HUES48 (cell line): ENCODE data around the gene IFI35.
"Not testable (repeated sequence)": the region's sequence is repeated elsewhere in the genome, so short reads cannot be mapped to it uniquely, and the experiment has no call there.

Experiments used
- H3K27ac ChIP-seq: one replicate; pipeline ENCODE4 v1.7.0; 2013; ENCODE audit warnings: low read depth, low read length, inconsistent platforms
- H3K27me3 ChIP-seq: 2 replicates; pipeline ENCODE4 v1.6.1; 2013; ENCODE audit warnings: mild to moderate bottlenecking, low read length; ENCODE audit not compliant: control insufficient read depth, insufficient read depth
- H3K36me3 ChIP-seq: 2 replicates; pipeline ENCODE4 v1.6.1; 2013; ENCODE audit warnings: low read length; ENCODE audit not compliant: control insufficient read depth, insufficient read depth
- H3K4me1 ChIP-seq: 2 replicates; pipeline ENCODE4 v1.6.1; 2013; ENCODE audit warnings: mild to moderate bottlenecking, low read length; ENCODE audit not compliant: control insufficient read depth, insufficient read depth
- H3K4me3 ChIP-seq: 2 replicates; pipeline ENCODE4 v1.5.1; 2013; ENCODE audit warnings: mild to moderate bottlenecking, low read depth, low read length
- H3K9ac ChIP-seq: 2 replicates; pipeline ENCODE4 v1.6.1; 2013; ENCODE audit warnings: mild to moderate bottlenecking, low read depth, low read length, moderate library complexity
- H3K9me3 ChIP-seq: 2 replicates; pipeline ENCODE4 v1.6.1; 2013; ENCODE audit warnings: low read length; ENCODE audit not compliant: control insufficient read depth, insufficient read depth

Gene IFI35

GRCh38 chr17:43043307-43043706, 36.7 kb downstream of the IFI35 start:
- Histone ChIP-seq H3K27ac (peak overlapping the region; percentile 87), H3K36me3 (peaks cover 30% of the 10 kb centered on the region), H3K4me3 (no peak overlapping the region), H3K27me3 (no peaks in the 10 kb centered on the region), H3K4me1 (peaks cover 38% of the 10 kb centered on the region), H3K9ac (no peak overlapping the region), H3K9me3 (no peaks in the 10 kb centered on the region)

- Histone ChIP-seq H3K27ac (no peak overlapping the region), H3K9me3 (no peaks in the 10 kb centered on the region), H3K27me3 (no peaks in the 10 kb centered on the region), H3K36me3 (peaks cover 35% of the 10 kb centered on the region), H3K9ac (no peak overlapping the region), H3K4me3 (no peak overlapping the region), H3K4me1 (peaks cover 38% of the 10 kb centered on the region)
Measured at GRCh38 chr17:43044024-43044423, 37.4 kb downstream of the IFI35 start.

GRCh38 chr17:43051969-43052368, 45.4 kb downstream of the IFI35 start:
- Histone ChIP-seq H3K36me3 (peaks cover 67% of the 10 kb centered on the region), H3K27me3 (no peaks in the 10 kb centered on the region), H3K4me3 (no peak overlapping the region), H3K9ac (no peak overlapping the region), H3K4me1 (no peaks in the 10 kb centered on the region), H3K9me3 (no peaks in the 10 kb centered on the region), H3K27ac (no peak overlapping the region)

- H3K9me3 ChIP-seq, H3K4me1 ChIP-seq, H3K27me3 ChIP-seq, H3K9ac ChIP-seq, H3K27ac ChIP-seq, H3K4me3 ChIP-seq: not testable (repeated sequence)
- peaks cover 61% of the 10 kb centered on the region for H3K36me3 ChIP-seq
Measured at GRCh38 chr17:43053008-43053407, 46.4 kb downstream of the IFI35 start.

- Histone ChIP-seq H3K4me3 (no peak overlapping the region), H3K36me3 (peaks cover 49% of the 10 kb centered on the region)
Measured at GRCh38 chr17:43056051-43056450, 49.5 kb downstream of the IFI35 start.

GRCh38 chr17:43062984-43063638, 56.5 kb downstream of the IFI35 start:
- Histone ChIP-seq H3K9me3 (no peaks in the 10 kb centered on the region), H3K4me1 (peaks cover 19% of the 10 kb centered on the region), H3K27ac (peak overlapping the region; percentile 62), H3K4me3 (no peak overlapping the region), H3K27me3 (no peaks in the 10 kb centered on the region), H3K9ac (no peak overlapping the region), H3K36me3 (peaks cover 21% of the 10 kb centered on the region)

More at GRCh38 chr17:43056051-43056450, 49.5 kb downstream of the IFI35 start:
- H3K9me3 ChIP-seq, result no peaks in the 10 kb centered on the region
- no peaks in the 10 kb centered on the region for H3K27me3 ChIP-seq
- H3K27ac ChIP-seq, result no peak overlapping the region
- no peaks in the 10 kb centered on the region for H3K4me1 ChIP-seq
- no peak overlapping the region for H3K9ac ChIP-seq
